ENCODE results near the gene CTLA4.

CTLA4 gene

DNA sequence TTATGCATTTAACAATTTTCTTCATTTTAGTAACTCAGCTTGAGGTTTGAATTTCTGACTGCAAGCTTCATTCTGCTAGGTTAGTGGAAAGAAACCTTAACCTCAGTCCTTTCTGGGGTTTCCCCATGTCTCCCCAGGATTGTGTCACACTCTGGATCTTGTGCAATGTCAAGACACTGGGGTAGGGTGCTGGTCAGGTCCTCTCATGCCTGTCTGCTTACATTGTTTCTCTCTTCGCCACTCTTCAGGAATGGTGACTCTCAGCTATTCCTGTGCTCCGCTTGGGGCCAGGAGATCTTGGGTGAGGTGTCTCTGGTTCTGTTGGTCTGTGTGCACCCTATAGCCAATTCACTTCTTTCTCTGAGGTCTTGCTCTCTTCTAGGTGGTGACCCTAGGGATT is 23.9 kb downstream of the CTLA4 start:
- TF ChIP-seq, protein P1, sequence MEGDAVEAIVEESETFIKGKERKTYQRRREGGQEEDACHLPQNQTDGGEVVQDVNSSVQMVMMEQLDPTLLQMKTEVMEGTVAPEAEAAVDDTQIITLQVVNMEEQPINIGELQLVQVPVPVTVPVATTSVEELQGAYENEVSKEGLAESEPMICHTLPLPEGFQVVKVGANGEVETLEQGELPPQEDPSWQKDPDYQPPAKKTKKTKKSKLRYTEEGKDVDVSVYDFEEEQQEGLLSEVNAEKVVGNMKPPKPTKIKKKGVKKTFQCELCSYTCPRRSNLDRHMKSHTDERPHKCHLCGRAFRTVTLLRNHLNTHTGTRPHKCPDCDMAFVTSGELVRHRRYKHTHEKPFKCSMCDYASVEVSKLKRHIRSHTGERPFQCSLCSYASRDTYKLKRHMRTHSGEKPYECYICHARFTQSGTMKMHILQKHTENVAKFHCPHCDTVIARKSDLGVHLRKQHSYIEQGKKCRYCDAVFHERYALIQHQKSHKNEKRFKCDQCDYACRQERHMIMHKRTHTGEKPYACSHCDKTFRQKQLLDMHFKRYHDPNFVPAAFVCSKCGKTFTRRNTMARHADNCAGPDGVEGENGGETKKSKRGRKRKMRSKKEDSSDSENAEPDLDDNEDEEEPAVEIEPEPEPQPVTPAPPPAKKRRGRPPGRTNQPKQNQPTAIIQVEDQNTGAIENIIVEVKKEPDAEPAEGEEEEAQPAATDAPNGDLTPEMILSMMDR (IDR thresholded peaks at IDR 0.05; ENCODE audit: low read depth, low read length): no peak
- no peak for DNase-seq (ENCODE audit: extremely low read depth, low read depth)

DNA sequence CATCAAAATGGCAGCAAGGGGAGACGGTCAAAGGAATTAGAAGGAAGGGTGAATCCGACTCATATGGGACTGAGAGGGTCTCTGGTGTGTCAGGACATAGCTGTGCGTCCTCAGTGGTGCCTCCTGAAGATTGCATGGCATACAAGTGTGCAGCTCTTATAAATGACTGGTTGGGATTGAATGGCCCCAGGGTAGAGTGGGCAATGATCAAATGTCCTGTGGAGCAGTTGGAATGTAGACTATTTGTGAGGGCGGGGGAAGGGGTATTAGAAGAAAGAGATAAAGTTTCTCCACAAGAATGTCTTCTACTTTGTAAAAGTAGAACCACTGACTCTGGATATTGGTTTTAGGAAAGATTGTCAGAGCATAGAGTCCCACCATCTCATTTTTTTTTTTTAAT is 24.6 kb downstream of the CTLA4 start:
- DNase-seq (ENCODE audit: extremely low read depth, low read depth): no peak
- TF ChIP-seq, protein P1 (IDR thresholded peaks at IDR 0.05; ENCODE audit: low read depth, low read length): no peak

DNA sequence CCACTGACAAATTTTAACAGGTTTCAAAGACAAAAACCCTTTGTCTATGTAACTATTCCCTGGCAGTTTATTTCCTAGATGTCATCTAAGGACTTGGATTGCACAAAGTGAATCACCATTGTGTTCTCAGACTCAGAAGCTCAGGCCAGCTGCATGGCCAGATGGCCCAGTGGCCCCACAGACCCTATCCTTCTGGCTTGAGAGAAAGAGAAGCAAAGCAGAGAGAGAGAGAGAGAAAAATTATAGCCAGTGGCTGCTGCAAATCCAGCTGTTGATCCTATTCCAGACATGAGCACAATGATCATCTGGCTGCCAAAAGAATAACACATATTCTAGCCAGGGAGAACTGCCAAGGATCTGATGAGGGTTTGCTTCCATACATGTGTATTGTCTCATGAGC is 25.8 kb downstream of the CTLA4 start:
- TF ChIP-seq, protein P1 (IDR thresholded peaks at IDR 0.05; ENCODE audit: low read depth, low read length): no peak
- no peak for DNase-seq (ENCODE audit: extremely low read depth, low read depth)

DNA sequence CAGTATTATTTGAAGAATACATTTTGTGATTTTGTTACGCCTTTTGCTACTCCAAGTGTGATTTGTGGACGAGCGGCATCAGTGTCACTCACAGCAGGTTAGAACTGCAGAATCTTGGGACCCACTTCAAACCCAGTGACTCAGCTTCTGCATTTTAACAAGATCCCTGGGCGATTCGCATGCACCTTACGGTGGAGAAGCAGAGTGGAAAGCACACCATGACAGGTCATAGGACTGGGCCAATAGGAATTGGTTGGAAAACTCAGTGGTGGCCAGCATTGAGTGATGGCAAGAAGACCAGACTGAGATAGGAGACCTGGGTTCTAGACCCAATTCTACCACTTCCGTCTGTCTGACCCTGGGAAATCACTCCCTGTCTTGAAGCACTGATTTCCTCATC is 26.3 kb downstream of the CTLA4 start:
- DNase-seq (ENCODE audit: extremely low read depth, low read depth): no peak
- TF ChIP-seq, protein P1 (IDR thresholded peaks at IDR 0.05; ENCODE audit: low read depth, low read length): no peak

DNA sequence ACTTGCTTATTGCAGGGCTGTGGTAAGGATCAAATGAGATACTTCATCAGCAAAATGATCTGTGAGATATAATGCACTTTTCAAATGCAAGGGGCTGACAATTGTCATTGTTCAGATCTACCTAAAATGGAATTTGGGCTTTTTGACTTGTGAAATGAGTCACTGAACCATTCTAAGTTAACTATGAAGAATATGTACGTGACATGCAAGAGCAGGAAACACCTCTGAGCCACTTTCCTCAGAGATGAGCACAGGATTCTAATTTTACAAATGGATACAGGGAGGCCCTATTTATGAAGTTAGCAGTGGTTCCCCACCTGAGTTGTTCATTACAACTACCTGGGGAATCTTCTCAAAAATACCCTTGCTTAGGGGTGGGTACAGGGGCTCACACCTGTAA is 26.7 kb downstream of the CTLA4 start:
- DNase-seq (ENCODE audit: extremely low read depth, low read depth): no peak
- TF ChIP-seq, protein P1 (IDR thresholded peaks at IDR 0.05; ENCODE audit: low read depth, low read length): no peak

DNA sequence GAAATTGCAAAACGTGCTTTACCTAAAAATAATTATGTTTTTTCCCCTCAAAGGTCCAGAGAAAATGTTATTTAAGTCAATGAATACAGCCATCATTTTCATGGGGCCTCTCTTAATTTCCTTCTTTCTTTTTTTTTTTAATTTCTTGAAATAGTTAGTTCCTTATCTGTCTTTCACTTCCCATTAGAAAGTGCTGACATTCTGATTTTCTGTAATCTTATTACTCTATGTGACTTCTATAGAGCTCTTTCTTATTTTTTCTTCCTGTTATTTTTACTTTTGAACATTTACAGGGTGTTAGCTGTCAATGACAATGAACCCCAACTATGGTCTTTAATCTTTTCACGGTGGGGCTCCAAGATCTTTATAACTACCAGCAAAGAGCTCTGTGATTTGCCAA is 30.0 kb downstream of the CTLA4 start:
- TF ChIP-seq, protein P1 (IDR thresholded peaks at IDR 0.05; ENCODE audit: low read depth, low read length): no peak
- no peak for DNase-seq (ENCODE audit: extremely low read depth, low read depth)

DNA sequence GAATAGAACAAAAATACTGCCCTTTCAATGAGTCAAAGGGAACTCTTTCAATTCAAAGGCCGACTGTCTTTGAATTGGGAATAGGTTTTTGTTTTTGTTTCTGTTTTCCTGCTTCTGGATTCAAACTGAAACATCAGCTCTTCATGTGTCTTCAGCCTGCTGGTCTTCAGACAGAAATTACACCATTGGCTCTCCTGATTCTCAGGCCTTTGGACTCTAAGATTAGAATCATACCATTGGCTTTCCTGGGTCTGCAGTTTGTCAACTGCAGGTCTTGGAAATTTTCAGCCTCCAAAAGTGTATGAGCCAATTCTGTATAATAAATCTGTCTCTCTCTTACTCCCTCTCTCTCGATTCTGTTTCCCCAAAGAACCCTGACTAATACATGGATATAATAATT is 31.1 kb downstream of the CTLA4 start:
- TF ChIP-seq, protein P1 (IDR thresholded peaks at IDR 0.05; ENCODE audit: low read depth, low read length): no peak
- no peak for DNase-seq (ENCODE audit: extremely low read depth, low read depth)

All from AG09319 (cell line).